GM23338 (cell line): ENCODE data around the gene TMEM117. TPM values are rescaled to one million over a fixed set of nuclear protein-coding genes. Genes with fewer than 3 reads are reported as not detected.
A peak's percentile ranks its signal among the peaks of the same experiment; 100 is the strongest.

Source experiments
- ATAC-seq: fragments of 200-7000 bp; cut with Tn5 transposase; 3 replicates; pipeline ENCODE4 v1.9.1; 2020
- DNase-seq: peaks from one replicate; pipeline ENCODE4 v3.0.0-alpha.2; 2015; ENCODE audit warnings: low spot score
- H2AFZ ChIP-seq: fragments of 200-600 bp; sonication (generic); 2 replicates; pipeline ENCODE4 v1.8.0; 2016; ENCODE audit warnings: antibody characterized with exemption, mild to moderate bottlenecking, moderate library complexity
- H3F3A ChIP-seq: fragments of 200-600 bp; sonication (generic); replicated peaks from 2 replicates; pipeline ENCODE4 v1.8.0; 2017; ENCODE audit warnings: antibody characterized with exemption, mixed run types, low read depth
- H3K27ac ChIP-seq: fragments of 200-600 bp; sonication (generic); 2 replicates; pipeline ENCODE4 v1.6.1; 2016; ENCODE audit warnings: low read depth
- H3K27me3 ChIP-seq: fragments of 200-600 bp; sonication (generic); 2 replicates; pipeline ENCODE4 v1.8.0; 2016; ENCODE audit warnings: mild to moderate bottlenecking, mixed run types, moderate library complexity; ENCODE audit not compliant: insufficient read depth
- H3K36me3 ChIP-seq: fragments of 200-600 bp; sonication (generic); 2 replicates; pipeline ENCODE4 v1.8.0; 2016; ENCODE audit warnings: mild to moderate bottlenecking; ENCODE audit not compliant: insufficient read depth
- H3K4me1 ChIP-seq: fragments of 200-600 bp; sonication (generic); 2 replicates; pipeline ENCODE4 v1.8.0; 2016; ENCODE audit warnings: mild to moderate bottlenecking, moderate library complexity; ENCODE audit not compliant: insufficient read depth
- H3K4me2 ChIP-seq: fragments of 200-600 bp; sonication (generic); 2 replicates; pipeline ENCODE4 v1.7.1; 2017; ENCODE audit warnings: mixed run types
- H3K4me3 ChIP-seq: fragments of 200-600 bp; sonication (generic); 2 replicates; pipeline ENCODE4 v1.6.1; 2016; ENCODE audit warnings: mixed run types
- H3K79me2 ChIP-seq: fragments of 200-600 bp; sonication (generic); replicated peaks from 2 replicates; pipeline ENCODE4 v1.8.0; 2017; ENCODE audit warnings: mild to moderate bottlenecking; ENCODE audit not compliant: insufficient read depth
- H3K9me2 ChIP-seq: fragments of 200-600 bp; sonication (generic); 2 replicates; pipeline ENCODE4 v1.8.0; 2017; ENCODE audit not compliant: insufficient read depth
- H4K20me1 ChIP-seq: fragments of 200-600 bp; sonication (generic); replicated peaks from 2 replicates; pipeline ENCODE4 v1.8.0; 2017; ENCODE audit warnings: mild to moderate bottlenecking; ENCODE audit not compliant: insufficient read depth
- H3K27ac Mint-ChIP-seq: 2 replicates; pipeline ENCODE4 v1.8.0; 2020; ENCODE audit warnings: inconsistent platforms, mild to moderate bottlenecking, moderate library complexity, mixed read lengths
- H3K27me3 Mint-ChIP-seq: 3 replicates; pipeline ENCODE4 v1.8.0; 2022; ENCODE audit warnings: low read depth, mild to moderate bottlenecking, moderate library complexity, mixed read lengths, inconsistent platforms; ENCODE audit not compliant: insufficient read depth, poor library complexity
- H3K36me3 Mint-ChIP-seq: 3 replicates; pipeline ENCODE4 v1.8.0; 2021; ENCODE audit warnings: low read depth, mild to moderate bottlenecking, inconsistent platforms, moderate library complexity, mixed read lengths
- H3K4me1 Mint-ChIP-seq: 3 replicates; pipeline ENCODE4 v1.8.0; 2020; ENCODE audit warnings: mild to moderate bottlenecking, inconsistent platforms, mixed read lengths
- H3K4me3 Mint-ChIP-seq: 3 replicates; pipeline ENCODE4 v1.8.0; 2021; ENCODE audit warnings: moderate library complexity, mild to moderate bottlenecking, inconsistent platforms, mixed read lengths
- H3K9me3 Mint-ChIP-seq: 3 replicates; pipeline ENCODE4 v1.8.0; 2020; ENCODE audit warnings: moderate library complexity, mild to moderate bottlenecking, inconsistent platforms, mixed read lengths
- CREB1 ChIP-seq: fragments of 250-450 bp; sonication (Bioruptor Pico); IDR thresholded peaks from 2 replicates; pipeline ENCODE4 v1.5.0; 2020; ENCODE audit warnings: low read depth, mild to moderate bottlenecking, moderate library complexity
- ETS1 ChIP-seq: IDR thresholded peaks from 2 replicates; pipeline ENCODE4 v1.6.1; 2016; ENCODE audit warnings: antibody characterized with exemption
- EZH2phosphoT487 ChIP-seq: fragments of 200-600 bp; sonication (generic); IDR thresholded peaks from one replicate; pipeline ENCODE4 v1.8.1; 2018; ENCODE audit warnings: antibody characterized with exemption; ENCODE audit not compliant: unreplicated experiment
- JUNB ChIP-seq: IDR thresholded peaks from one replicate; pipeline ENCODE4 v1.6.1; 2016; ENCODE audit warnings: antibody characterized with exemption; ENCODE audit not compliant: unreplicated experiment
- NANOG ChIP-seq: IDR thresholded peaks from 2 replicates; pipeline ENCODE4 v1.6.1; 2016; ENCODE audit warnings: antibody characterized with exemption, borderline replicate concordance
- STAT1 ChIP-seq: IDR thresholded peaks from one replicate; pipeline ENCODE4 v1.6.1; 2016; ENCODE audit warnings: antibody characterized with exemption; ENCODE audit not compliant: unreplicated experiment
- ZNF114 ChIP-seq: fragments of 250-450 bp; sonication (Bioruptor Pico); IDR thresholded peaks from 2 replicates; pipeline ENCODE4 v1.5.0; 2020; ENCODE audit warnings: mild to moderate bottlenecking, moderate library complexity
- ZNF331 ChIP-seq: fragments of 250-450 bp; sonication (Bioruptor Pico); IDR thresholded peaks from 2 replicates; pipeline ENCODE4 v1.5.0; 2020; ENCODE audit warnings: low read depth, mild to moderate bottlenecking, moderate library complexity
- polyA plus RNA-seq: library from polyadenylated mRNA; unstranded; fragments of >200 nt; fragmentation: Nextera tagmentation; extraction: Ambion mirVana; gene quantifications from 2 replicates; pipeline ENCODE4 v1.2.1, GENCODE V29; 2016
- total RNA-seq: library from RNA; depleted of rRNA; stranded (reverse); fragments of >200 nt; shearing (Covaris generic); gene quantifications from 2 replicates; pipeline ENCODE4 v1.2.3, GENCODE V29; 2014
- TF ChIP-seq, protein P1 (sequence below), 2 experiments: fragments of 200-600 bp in 1 of 2; sonication (generic) in 1 of 2; conservative IDR thresholded peaks; 2 replicates each; pipeline versions ENCODE4 v1.5.1 to v1.6.1; 2016 to 2017; ENCODE audit warnings: antibody characterized with exemption in 2 of 2, low read depth in 2 of 2, mild to moderate bottlenecking in 2 of 2, moderate library complexity in 1 of 2
- TF ChIP-seq, protein P2 (sequence below): fragments of 250-450 bp; sonication (Bioruptor Pico); IDR thresholded peaks from 2 replicates; pipeline ENCODE4 v1.5.0; 2020; ENCODE audit warnings: mild to moderate bottlenecking, moderate library complexity

The TMEM117 gene
- total and polyA plus RNA-seq, 2 experiments from 2014 or later = 0.94 to 1.6 TPM

DNA sequence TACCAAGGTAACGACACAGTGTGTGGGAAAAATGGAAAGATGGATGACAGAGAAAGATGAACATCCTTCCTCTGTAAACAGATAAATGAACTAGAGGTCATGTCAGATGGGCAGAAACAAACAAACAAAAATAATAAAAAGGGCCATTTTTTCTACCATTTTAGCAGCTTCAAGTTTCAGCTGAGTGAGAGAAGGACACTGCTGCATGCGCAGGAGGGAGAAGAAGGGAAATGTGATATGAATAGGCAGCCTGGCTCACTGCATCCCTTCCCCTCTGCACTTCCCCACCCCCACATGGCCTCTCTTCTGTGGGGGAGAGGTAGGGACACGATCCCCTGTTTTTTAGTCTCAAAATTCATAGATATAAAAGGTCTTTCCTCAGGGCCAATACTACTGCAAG, 548.3 kb downstream of the TMEM117 start:
- Mint-ChIP-seq H3K4me3 (no peak overlapping the region), H3K27ac (peak overlapping the region; percentile 42; the same call in 1 of the 2 replicates), H3K4me1 (peaks cover 41% of the 10 kb centered on the region), H3K36me3 (no peaks in the 10 kb centered on the region), H3K9me3 (no peaks in the 10 kb centered on the region), H3K27me3 (peaks cover 1% of the 10 kb centered on the region)
- peak overlapping the region; percentile 14; the same call in 1 of the 2 replicates for H3K4me2 ChIP-seq
- H3K27ac ChIP-seq = no peak overlapping the region
- peak overlapping the region; percentile 16; the same call in 1 of the 2 replicates for H2AFZ ChIP-seq
- no peaks in the 10 kb centered on the region for H3K9me2 ChIP-seq
- no peaks in the 10 kb centered on the region for H3F3A ChIP-seq
- H3K4me3 ChIP-seq = no peak overlapping the region
- H4K20me1 ChIP-seq = no peaks in the 10 kb centered on the region
- TF ChIP-seq, protein P1, sequence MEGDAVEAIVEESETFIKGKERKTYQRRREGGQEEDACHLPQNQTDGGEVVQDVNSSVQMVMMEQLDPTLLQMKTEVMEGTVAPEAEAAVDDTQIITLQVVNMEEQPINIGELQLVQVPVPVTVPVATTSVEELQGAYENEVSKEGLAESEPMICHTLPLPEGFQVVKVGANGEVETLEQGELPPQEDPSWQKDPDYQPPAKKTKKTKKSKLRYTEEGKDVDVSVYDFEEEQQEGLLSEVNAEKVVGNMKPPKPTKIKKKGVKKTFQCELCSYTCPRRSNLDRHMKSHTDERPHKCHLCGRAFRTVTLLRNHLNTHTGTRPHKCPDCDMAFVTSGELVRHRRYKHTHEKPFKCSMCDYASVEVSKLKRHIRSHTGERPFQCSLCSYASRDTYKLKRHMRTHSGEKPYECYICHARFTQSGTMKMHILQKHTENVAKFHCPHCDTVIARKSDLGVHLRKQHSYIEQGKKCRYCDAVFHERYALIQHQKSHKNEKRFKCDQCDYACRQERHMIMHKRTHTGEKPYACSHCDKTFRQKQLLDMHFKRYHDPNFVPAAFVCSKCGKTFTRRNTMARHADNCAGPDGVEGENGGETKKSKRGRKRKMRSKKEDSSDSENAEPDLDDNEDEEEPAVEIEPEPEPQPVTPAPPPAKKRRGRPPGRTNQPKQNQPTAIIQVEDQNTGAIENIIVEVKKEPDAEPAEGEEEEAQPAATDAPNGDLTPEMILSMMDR (conservative IDR thresholded peaks at IDR 0.05; ENCODE audit: low read depth in 2 of 2) = no peak
- TF ChIP-seq CREB1 (CRISPR knock-in tag) = no peak
- no peak for TF ChIP-seq NANOG
- no peak for TF ChIP-seq EZH2phosphoT487
- TF ChIP-seq ETS1 = no peak
- no peak for TF ChIP-seq STAT1
- no peaks in the 10 kb centered on the region for H3K27me3 ChIP-seq
- no peaks in the 10 kb centered on the region for H3K36me3 ChIP-seq
- H3K4me1 ChIP-seq = peaks cover 33% of the 10 kb centered on the region
- DNase-seq (no peak), ATAC-seq (no peak)
- H3K79me2 ChIP-seq = no peaks in the 10 kb centered on the region

- Histone ChIP-seq H3F3A (no peaks in the 10 kb centered on the region), H3K4me3 (no peak overlapping the region), H3K4me1 (peaks cover 17% of the 10 kb centered on the region), H3K79me2 (no peaks in the 10 kb centered on the region), H4K20me1 (no peaks in the 10 kb centered on the region), H3K27me3 (no peaks in the 10 kb centered on the region), H3K27ac (no peak overlapping the region), H3K4me2 (no peak overlapping the region), H3K9me2 (no peaks in the 10 kb centered on the region), H3K36me3 (no peaks in the 10 kb centered on the region), H2AFZ (peak overlapping the region; percentile 49; the same call in 1 of the 2 replicates)
- H3K36me3 Mint-ChIP-seq = no peaks in the 10 kb centered on the region
- H3K27ac Mint-ChIP-seq = no peak overlapping the region
- ATAC-seq (no peak), DNase-seq (no peak)
- peaks cover 1% of the 10 kb centered on the region for H3K27me3 Mint-ChIP-seq
- no peaks in the 10 kb centered on the region for H3K9me3 Mint-ChIP-seq
- peaks cover 27% of the 10 kb centered on the region for H3K4me1 Mint-ChIP-seq
- TF ChIP-seq, protein P2, sequence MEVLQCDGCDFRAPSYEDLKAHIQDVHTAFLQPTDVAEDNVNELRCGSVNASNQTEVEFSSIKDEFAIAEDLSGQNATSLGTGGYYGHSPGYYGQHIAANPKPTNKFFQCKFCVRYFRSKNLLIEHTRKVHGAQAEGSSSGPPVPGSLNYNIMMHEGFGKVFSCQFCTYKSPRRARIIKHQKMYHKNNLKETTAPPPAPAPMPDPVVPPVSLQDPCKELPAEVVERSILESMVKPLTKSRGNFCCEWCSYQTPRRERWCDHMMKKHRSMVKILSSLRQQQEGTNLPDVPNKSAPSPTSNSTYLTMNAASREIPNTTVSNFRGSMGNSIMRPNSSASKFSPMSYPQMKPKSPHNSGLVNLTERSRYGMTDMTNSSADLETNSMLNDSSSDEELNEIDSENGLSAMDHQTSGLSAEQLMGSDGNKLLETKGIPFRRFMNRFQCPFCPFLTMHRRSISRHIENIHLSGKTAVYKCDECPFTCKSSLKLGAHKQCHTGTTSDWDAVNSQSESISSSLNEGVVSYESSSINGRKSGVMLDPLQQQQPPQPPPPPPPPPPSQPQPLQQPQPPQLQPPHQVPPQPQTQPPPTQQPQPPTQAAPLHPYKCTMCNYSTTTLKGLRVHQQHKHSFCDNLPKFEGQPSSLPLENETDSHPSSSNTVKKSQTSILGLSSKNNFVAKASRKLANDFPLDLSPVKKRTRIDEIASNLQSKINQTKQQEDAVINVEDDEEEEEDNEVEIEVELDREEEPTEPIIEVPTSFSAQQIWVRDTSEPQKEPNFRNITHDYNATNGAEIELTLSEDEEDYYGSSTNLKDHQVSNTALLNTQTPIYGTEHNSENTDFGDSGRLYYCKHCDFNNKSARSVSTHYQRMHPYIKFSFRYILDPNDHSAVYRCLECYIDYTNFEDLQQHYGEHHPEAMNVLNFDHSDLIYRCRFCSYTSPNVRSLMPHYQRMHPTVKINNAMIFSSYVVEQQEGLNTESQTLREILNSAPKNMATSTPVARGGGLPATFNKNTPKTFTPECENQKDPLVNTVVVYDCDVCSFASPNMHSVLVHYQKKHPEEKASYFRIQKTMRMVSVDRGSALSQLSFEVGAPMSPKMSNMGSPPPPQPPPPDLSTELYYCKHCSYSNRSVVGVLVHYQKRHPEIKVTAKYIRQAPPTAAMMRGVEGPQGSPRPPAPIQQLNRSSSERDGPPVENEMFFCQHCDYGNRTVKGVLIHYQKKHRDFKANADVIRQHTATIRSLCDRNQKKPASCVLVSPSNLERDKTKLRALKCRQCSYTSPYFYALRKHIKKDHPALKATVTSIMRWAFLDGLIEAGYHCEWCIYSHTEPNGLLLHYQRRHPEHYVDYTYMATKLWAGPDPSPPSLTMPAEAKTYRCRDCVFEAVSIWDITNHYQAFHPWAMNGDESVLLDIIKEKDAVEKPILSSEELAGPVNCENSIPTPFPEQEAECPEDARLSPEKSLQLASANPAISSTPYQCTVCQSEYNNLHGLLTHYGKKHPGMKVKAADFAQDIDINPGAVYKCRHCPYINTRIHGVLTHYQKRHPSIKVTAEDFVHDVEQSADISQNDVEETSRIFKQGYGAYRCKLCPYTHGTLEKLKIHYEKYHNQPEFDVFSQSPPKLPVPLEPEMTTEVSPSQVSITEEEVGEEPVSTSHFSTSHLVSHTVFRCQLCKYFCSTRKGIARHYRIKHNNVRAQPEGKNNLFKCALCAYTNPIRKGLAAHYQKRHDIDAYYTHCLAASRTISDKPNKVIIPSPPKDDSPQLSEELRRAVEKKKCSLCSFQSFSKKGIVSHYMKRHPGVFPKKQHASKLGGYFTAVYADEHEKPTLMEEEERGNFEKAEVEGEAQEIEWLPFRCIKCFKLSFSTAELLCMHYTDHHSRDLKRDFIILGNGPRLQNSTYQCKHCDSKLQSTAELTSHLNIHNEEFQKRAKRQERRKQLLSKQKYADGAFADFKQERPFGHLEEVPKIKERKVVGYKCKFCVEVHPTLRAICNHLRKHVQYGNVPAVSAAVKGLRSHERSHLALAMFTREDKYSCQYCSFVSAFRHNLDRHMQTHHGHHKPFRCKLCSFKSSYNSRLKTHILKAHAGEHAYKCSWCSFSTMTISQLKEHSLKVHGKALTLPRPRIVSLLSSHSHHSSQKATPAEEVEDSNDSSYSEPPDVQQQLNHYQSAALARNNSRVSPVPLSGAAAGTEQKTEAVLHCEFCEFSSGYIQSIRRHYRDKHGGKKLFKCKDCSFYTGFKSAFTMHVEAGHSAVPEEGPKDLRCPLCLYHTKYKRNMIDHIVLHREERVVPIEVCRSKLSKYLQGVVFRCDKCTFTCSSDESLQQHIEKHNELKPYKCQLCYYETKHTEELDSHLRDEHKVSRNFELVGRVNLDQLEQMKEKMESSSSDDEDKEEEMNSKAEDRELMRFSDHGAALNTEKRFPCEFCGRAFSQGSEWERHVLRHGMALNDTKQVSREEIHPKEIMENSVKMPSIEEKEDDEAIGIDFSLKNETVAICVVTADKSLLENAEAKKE = no peak
- no peak for TF ChIP-seq ETS1
- TF ChIP-seq ZNF114 (CRISPR knock-in tag) = no peak
- TF ChIP-seq ZNF331 (CRISPR knock-in tag) = no peak
- no peak for TF ChIP-seq JUNB
- H3K4me3 Mint-ChIP-seq = no peak overlapping the region
These were observed 550.1 kb downstream of the TMEM117 start for GRCh38 chr12:44385964-44386363.
